Muscle layer of duodenum (tissue), 2 donors: ENCODE results near the gene ECE1.

Source experiments
- H3K27ac ChIP-seq: one replicate; pipeline ENCODE4 v1.7.0; 2013; ENCODE audit warnings: mild to moderate bottlenecking, low read length
- H3K27me3 ChIP-seq: one replicate; pipeline ENCODE4 v1.7.0; 2013; ENCODE audit warnings: low read depth, mild to moderate bottlenecking, control low read depth, low read length
- H3K36me3 ChIP-seq, 2 donors: one replicate each; pipeline ENCODE4 v1.7.0; 2013; ENCODE audit warnings: low read length in 2 of 2, control low read depth in 1 of 2, mild to moderate bottlenecking in 1 of 2; ENCODE audit not compliant: insufficient read depth in 2 of 2, control insufficient read depth in 1 of 2
- H3K4me1 ChIP-seq, 2 donors: one replicate each; pipeline ENCODE4 v1.7.0; 2013; ENCODE audit warnings: low read length in 2 of 2, mild to moderate bottlenecking in 2 of 2, control low read depth in 1 of 2, moderate library complexity in 1 of 2; ENCODE audit not compliant: insufficient read depth in 2 of 2, control insufficient read depth in 1 of 2
- H3K4me3 ChIP-seq, 2 donors: one replicate each; pipeline ENCODE4 v1.7.0; 2013; ENCODE audit warnings: low read length in 2 of 2, low read depth in 1 of 2, mild to moderate bottlenecking in 1 of 2
- H3K9me3 ChIP-seq, 2 donors: one replicate each; pipeline ENCODE4 v1.7.0; 2013; ENCODE audit warnings: low read length in 2 of 2, control low read depth in 1 of 2, mild to moderate bottlenecking in 1 of 2; ENCODE audit not compliant: control insufficient read depth in 1 of 2
- donor health status: healthy.

The ECE1 gene

GRCh38 chr1:21304488-21304887 is 14.2 kb upstream of the ECE1 start:
- H3K27ac ChIP-seq = no peak overlapping the region

GRCh38 chr1:21302747-21303715 is 12.8 kb upstream of the ECE1 start:
- peaks cover 10 to 60% of the 10 kb centered on the region in 2 donors for H3K4me1 ChIP-seq
- no peak overlapping the region for H3K4me3 ChIP-seq
- no peak overlapping the region for H3K27ac ChIP-seq

More at GRCh38 chr1:21304488-21304887, 14.2 kb upstream of the ECE1 start:
- no peak overlapping the region for H3K4me3 ChIP-seq
- H3K36me3 ChIP-seq = no peaks in the 10 kb centered on the region
- H3K4me1 ChIP-seq = peaks cover 21 to 71% of the 10 kb centered on the region in 2 donors
- H3K9me3 ChIP-seq = no peaks in the 10 kb centered on the region
- H3K27me3 ChIP-seq = no peaks in the 10 kb centered on the region

GRCh38 chr1:21301794-21302440 is 11.7 kb upstream of the ECE1 start:
- peaks cover 10 to 53% of the 10 kb centered on the region in 2 donors for H3K4me1 ChIP-seq
- H3K9me3 ChIP-seq = no peaks in the 10 kb centered on the region
- no peaks in the 10 kb centered on the region for H3K27me3 ChIP-seq
- no peak overlapping the region for H3K4me3 ChIP-seq
- H3K27ac ChIP-seq = no peak overlapping the region
- no peaks in the 10 kb centered on the region for H3K36me3 ChIP-seq

More at GRCh38 chr1:21302747-21303715, 12.8 kb upstream of the ECE1 start:
- Histone ChIP-seq H3K9me3 (no peaks in the 10 kb centered on the region), H3K36me3 (no peaks in the 10 kb centered on the region), H3K27me3 (no peaks in the 10 kb centered on the region)

- Histone ChIP-seq H3K27me3 (no peaks in the 10 kb centered on the region), H3K4me1 (peaks cover 10 to 45% of the 10 kb centered on the region in 2 donors), H3K36me3 (no peaks in the 10 kb centered on the region), H3K27ac (no peak overlapping the region), H3K9me3 (no peaks in the 10 kb centered on the region), H3K4me3 (no peak overlapping the region)
Measured at GRCh38 chr1:21300774-21301173, 10.5 kb upstream of the ECE1 start.

GRCh38 chr1:21299780-21300395 is 9.6 kb upstream of the ECE1 start:
- Histone ChIP-seq H3K4me3 (no peak overlapping the region), H3K36me3 (no peaks in the 10 kb centered on the region), H3K27ac (no peak overlapping the region), H3K9me3 (no peaks in the 10 kb centered on the region), H3K4me1 (peaks cover 10 to 37% of the 10 kb centered on the region in 2 donors), H3K27me3 (no peaks in the 10 kb centered on the region)

- no peak overlapping the region for H3K27ac ChIP-seq
- H3K9me3 ChIP-seq = no peaks in the 10 kb centered on the region
- H3K4me1 ChIP-seq = peaks cover 16 to 38% of the 10 kb centered on the region in 2 donors
- no peaks in the 10 kb centered on the region for H3K27me3 ChIP-seq
- H3K4me3 ChIP-seq = no peak overlapping the region
- H3K36me3 ChIP-seq = no peaks in the 10 kb centered on the region
Measured at GRCh38 chr1:21298981-21299391, 8.7 kb upstream of the ECE1 start.

- Histone ChIP-seq H3K27ac (no peak overlapping the region), H3K4me3 (no peak overlapping the region), H3K9me3 (no peaks in the 10 kb centered on the region), H3K4me1 (peaks cover 14 to 33% of the 10 kb centered on the region in 2 donors), H3K36me3 (no peaks in the 10 kb centered on the region), H3K27me3 (no peaks in the 10 kb centered on the region)
Measured at GRCh38 chr1:21297975-21298374, 7.7 kb upstream of the ECE1 start.

GRCh38 chr1:21296509-21297354 is 6.5 kb upstream of the ECE1 start:
- H3K9me3 ChIP-seq = no peaks in the 10 kb centered on the region
- H3K27me3 ChIP-seq = no peaks in the 10 kb centered on the region
- H3K4me1 ChIP-seq = peaks cover 12 to 23% of the 10 kb centered on the region in 2 donors
- no peak overlapping the region for H3K4me3 ChIP-seq
- H3K27ac ChIP-seq = no peak overlapping the region
- no peaks in the 10 kb centered on the region for H3K36me3 ChIP-seq

- Histone ChIP-seq H3K27ac (peak overlapping the region; percentile 9), H3K36me3 (no peaks in the 10 kb centered on the region), H3K27me3 (no peaks in the 10 kb centered on the region), H3K9me3 (no peaks in the 10 kb centered on the region), H3K4me1 (peaks cover 12 to 23% of the 10 kb centered on the region in 2 donors), H3K4me3 (no peak overlapping the region)
Measured at GRCh38 chr1:21295545-21295944, 5.3 kb upstream of the ECE1 start.

- Histone ChIP-seq H3K4me1 (peaks cover 12 to 20% of the 10 kb centered on the region in 2 donors), H3K27ac (no peak overlapping the region), H3K36me3 (no peaks in the 10 kb centered on the region), H3K4me3 (no peak overlapping the region), H3K27me3 (no peaks in the 10 kb centered on the region), H3K9me3 (no peaks in the 10 kb centered on the region)
Measured at GRCh38 chr1:21295002-21295401, 4.7 kb upstream of the ECE1 start.
